Measurements from ENCODE around the gene CES1. TPM values are rescaled to one million over a fixed set of nuclear protein-coding genes. Genes with fewer than 3 reads are reported as not detected.
"Not testable (repeated sequence)": the region's sequence is repeated elsewhere in the genome, so short reads cannot be mapped to it uniquely, and the experiment has no call there.

Gene CES1
- total and polyA plus RNA-seq, 2 donors = 25.0 to 61.4 TPM

- DNase-seq (ENCODE audit: extremely low spot score) = no peak
- H3K4me3 ChIP-seq (ENCODE audit: low read depth, low read length) = no peak overlapping the region
- WGBS = 85% methylated on average over 4 of the region's 4 CpGs
Observed at GRCh38 chr16:55824473-55825000, 8.4 kb downstream of the CES1 start.

GRCh38 chr16:55822280-55822810 lies 10.6 kb downstream of the CES1 start:
- Histone ChIP-seq H3K4me3 (ENCODE audit: low read depth, low read length) (no peak overlapping the region), H3K4me1 (ENCODE audit: insufficient read depth) (no peaks in the 10 kb centered on the region), H3K27ac (ENCODE audit: low read depth) (no peak overlapping the region), H3K36me3 (ENCODE audit: insufficient read depth) (no peaks in the 10 kb centered on the region)
- DNase-seq (ENCODE audit: extremely low spot score) = no peak
- WGBS = 81% methylated on average over 3 of the region's 3 CpGs

More at GRCh38 chr16:55824473-55825000, 8.4 kb downstream of the CES1 start:
- H3K36me3 ChIP-seq (ENCODE audit: insufficient read depth) = no peaks in the 10 kb centered on the region
- no peak overlapping the region for H3K27ac ChIP-seq (ENCODE audit: low read depth)
- H3K4me1 ChIP-seq (ENCODE audit: insufficient read depth) = no peaks in the 10 kb centered on the region

DNA sequence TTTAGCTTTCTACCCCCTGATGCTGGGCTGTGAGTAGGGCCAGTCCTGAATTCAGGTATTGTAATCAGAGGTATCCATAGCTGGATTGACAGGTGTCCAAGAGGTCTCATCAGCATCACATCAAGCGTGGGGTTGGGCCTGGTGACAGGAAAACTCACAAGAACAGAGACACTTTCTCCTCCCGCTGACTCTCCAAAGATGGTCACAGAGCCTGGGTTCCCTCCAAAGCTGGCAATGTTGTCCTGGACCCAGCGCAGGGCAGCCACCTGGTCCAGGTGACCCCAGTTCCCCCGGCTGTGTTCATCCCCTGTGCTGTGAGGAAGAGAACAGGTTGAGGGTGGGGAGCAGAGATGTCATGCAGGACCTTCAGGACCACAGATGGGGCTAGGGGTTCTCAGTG lies 11.7 kb downstream of the CES1 start:
- H3K4me1 ChIP-seq (ENCODE audit: insufficient read depth) = no peaks in the 10 kb centered on the region
- no peak for DNase-seq (ENCODE audit: extremely low spot score)
- H3K4me3 ChIP-seq (ENCODE audit: low read depth, low read length) = no peak overlapping the region
- no peaks in the 10 kb centered on the region for H3K36me3 ChIP-seq (ENCODE audit: insufficient read depth)
- WGBS = 91% methylated on average over 4 of the region's 4 CpGs
- H3K27ac ChIP-seq (ENCODE audit: low read depth) = no peak overlapping the region

DNA sequence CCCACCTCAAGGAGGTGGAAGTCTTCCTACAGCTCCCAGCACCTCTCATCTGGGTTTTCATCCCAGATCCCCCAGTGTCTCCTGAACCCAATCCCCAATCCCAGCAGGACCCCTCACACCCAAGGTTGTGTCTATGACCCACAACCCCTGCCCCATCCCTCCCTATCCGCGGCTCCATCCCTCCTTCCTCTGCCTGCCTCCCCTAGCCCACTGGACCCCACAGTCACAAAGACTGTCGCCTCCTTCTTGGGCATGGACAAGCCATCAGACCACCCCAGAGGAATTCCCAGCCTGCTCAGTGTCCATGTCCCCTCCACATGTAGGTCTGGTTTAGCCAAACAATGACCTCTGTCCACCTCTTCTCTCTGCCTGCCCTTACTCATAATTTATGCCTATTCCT lies 12.3 kb downstream of the CES1 start:
- Histone ChIP-seq H3K36me3 (ENCODE audit: insufficient read depth) (no peaks in the 10 kb centered on the region), H3K4me3 (ENCODE audit: low read depth, low read length) (no peak overlapping the region), H3K27ac (ENCODE audit: low read depth) (no peak overlapping the region), H3K4me1 (ENCODE audit: insufficient read depth) (no peaks in the 10 kb centered on the region)
- 94% methylated on average over 3 of the region's 3 CpGs for WGBS
- no peak for DNase-seq (ENCODE audit: extremely low spot score)

DNA sequence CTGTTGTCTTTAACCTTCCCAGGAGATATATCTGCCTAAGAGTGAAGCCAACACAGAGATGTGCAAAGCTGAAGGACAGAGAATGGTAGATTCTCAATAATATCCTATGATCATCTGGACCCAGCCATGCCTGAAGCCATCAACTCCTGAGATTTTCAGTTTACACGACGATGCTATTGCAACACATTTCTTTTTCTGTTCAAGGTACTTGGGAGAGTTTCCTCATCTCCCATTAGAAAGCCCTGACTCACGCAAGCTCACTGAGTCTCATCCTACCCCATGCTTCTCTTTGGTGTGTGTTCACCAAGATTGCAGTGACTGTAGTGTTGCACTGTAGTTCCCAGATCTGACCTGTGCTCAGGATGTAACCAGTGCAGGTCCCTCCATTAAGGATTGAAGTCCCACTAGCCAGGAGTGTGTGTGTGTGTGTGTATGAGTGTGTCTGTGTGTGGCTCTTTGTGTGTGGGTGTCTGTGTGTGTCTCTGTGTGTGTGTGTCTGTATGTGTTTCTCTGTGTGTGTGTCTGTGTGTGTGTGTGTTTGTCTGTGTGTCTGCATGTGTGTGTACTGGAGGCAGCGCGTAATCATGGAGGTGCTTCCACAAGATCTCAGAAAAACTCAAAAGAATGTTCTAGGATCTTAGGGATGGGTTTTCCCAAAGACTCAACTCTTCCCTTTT lies 15.5 kb downstream of the CES1 start:
- Histone ChIP-seq H3K27ac (ENCODE audit: low read depth) (no peak overlapping the region), H3K4me1 (ENCODE audit: insufficient read depth) (no peaks in the 10 kb centered on the region), H3K36me3 (ENCODE audit: insufficient read depth) (no peaks in the 10 kb centered on the region), H3K4me3 (ENCODE audit: low read depth, low read length) (no peak overlapping the region)
- no peak for DNase-seq (ENCODE audit: extremely low spot score)
- 91% methylated on average over 5 of the region's 5 CpGs for WGBS

- not testable (repeated sequence) for H3K36me3 ChIP-seq (ENCODE audit: insufficient read depth); H3K27ac ChIP-seq (ENCODE audit: low read depth); DNase-seq (ENCODE audit: extremely low spot score); H3K4me3 ChIP-seq (ENCODE audit: low read depth, low read length); H3K4me1 ChIP-seq (ENCODE audit: insufficient read depth)
- 59% methylated on average over 4 of the region's 4 CpGs for WGBS
Observed at GRCh38 chr16:55816222-55816621, 16.7 kb downstream of the CES1 start.

DNA sequence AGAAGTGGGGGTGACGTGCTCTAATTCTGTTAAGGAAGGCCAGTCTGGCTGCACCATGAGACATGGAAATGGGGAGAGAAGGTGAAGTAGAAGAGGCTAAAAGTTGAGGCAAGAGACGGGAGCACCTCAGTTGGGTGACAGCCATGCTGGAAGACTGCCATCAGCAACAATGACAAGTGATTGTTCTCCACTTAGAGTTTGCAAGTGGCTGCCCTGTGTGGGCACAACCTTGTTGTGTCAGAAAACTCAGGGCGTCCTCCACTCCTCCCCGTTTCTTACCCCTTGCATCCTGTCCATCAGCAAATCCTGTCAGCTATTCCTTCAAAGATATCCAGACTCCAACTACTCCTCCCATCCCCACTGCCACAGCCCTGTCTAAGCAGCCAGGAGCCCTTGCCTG lies 17.6 kb downstream of the CES1 start:
- Histone ChIP-seq H3K4me3 (ENCODE audit: low read depth, low read length) (no peak overlapping the region), H3K27ac (ENCODE audit: low read depth) (no peak overlapping the region), H3K36me3 (ENCODE audit: insufficient read depth) (no peaks in the 10 kb centered on the region), H3K4me1 (ENCODE audit: insufficient read depth) (no peaks in the 10 kb centered on the region)
- 60% methylated on average over 4 of the region's 4 CpGs for WGBS
- DNase-seq (ENCODE audit: extremely low spot score) = no peak

GRCh38 chr16:55814174-55814573 lies 18.7 kb downstream of the CES1 start:
- H3K4me3 ChIP-seq (ENCODE audit: low read depth, low read length); DNase-seq (ENCODE audit: extremely low spot score); H3K27ac ChIP-seq (ENCODE audit: low read depth); H3K36me3 ChIP-seq (ENCODE audit: insufficient read depth); H3K4me1 ChIP-seq (ENCODE audit: insufficient read depth): not testable (repeated sequence)
- WGBS = 43% methylated on average over 2 of the region's 2 CpGs

DNA sequence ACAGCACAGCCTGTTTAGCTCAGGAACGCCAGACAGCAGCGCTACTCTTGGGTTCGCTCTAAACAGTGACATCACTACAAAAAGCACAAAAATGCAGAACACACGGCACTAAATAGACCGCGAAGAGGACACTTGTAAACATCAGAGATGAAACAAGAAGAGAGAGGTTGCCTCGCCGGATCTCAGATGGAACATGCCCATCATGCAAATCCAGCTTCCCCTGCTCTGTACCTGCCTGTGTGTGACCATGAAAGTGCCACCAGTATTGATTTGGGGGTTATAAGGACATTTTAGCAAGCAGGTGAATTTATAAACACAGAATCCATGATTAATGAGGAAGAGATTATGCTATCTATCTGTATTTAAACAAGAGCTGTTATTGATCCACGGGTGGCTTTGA lies 19.2 kb downstream of the CES1 start:
- not testable (repeated sequence) for H3K4me3 ChIP-seq (ENCODE audit: low read depth, low read length); H3K36me3 ChIP-seq (ENCODE audit: insufficient read depth); DNase-seq (ENCODE audit: extremely low spot score); H3K4me1 ChIP-seq (ENCODE audit: insufficient read depth); H3K27ac ChIP-seq (ENCODE audit: low read depth)
- 50% methylated on average over 8 of the region's 9 CpGs for WGBS

GRCh38 chr16:55812951-55813350 lies 19.9 kb downstream of the CES1 start:
- no peaks in the 10 kb centered on the region for H3K4me1 ChIP-seq (ENCODE audit: insufficient read depth)
- H3K27ac ChIP-seq (ENCODE audit: low read depth) = no peak overlapping the region
- DNase-seq (ENCODE audit: extremely low spot score) = no peak
- no peaks in the 10 kb centered on the region for H3K36me3 ChIP-seq (ENCODE audit: insufficient read depth)
- H3K4me3 ChIP-seq (ENCODE audit: low read depth, low read length) = no peak overlapping the region
- WGBS = 48% methylated on average over 2 of the region's 2 CpGs

- Histone ChIP-seq H3K4me1 (ENCODE audit: insufficient read depth) (no peaks in the 10 kb centered on the region), H3K4me3 (ENCODE audit: low read depth, low read length) (no peak overlapping the region), H3K27ac (ENCODE audit: low read depth) (no peak overlapping the region), H3K36me3 (ENCODE audit: insufficient read depth) (no peaks in the 10 kb centered on the region)
- no peak for DNase-seq (ENCODE audit: extremely low spot score)
- WGBS = 67% methylated on average over 4 of the region's 4 CpGs
Observed at GRCh38 chr16:55811811-55812210, 21.1 kb downstream of the CES1 start.

DNA sequence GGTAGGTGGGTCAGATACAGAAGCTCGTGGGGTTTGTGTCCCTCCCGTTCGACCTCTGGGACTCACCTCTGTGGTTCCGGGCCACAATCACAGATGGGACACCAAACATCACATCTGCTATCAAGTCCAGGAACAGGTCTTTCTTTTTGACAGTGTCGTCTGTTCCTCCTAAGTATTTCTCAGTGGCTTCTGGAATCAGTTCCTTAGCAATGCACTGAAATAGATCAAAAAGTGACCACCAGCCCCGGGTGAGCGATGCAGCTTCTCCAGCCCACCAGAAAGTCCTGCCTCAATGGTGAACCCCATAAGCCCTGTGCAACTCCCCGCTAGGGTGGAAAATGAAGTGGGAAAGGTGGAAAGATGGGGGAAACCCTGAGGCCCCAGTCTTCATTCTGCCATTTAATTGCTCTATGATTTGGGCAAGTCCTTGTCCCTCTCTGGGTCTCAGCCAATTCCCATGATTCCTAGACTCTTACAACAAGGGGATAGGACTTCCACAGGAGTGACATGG lies 22.4 kb downstream of the CES1 start:
- Histone ChIP-seq H3K36me3 (ENCODE audit: insufficient read depth) (no peaks in the 10 kb centered on the region), H3K27ac (ENCODE audit: low read depth) (no peak overlapping the region), H3K4me3 (ENCODE audit: low read depth, low read length) (no peak overlapping the region), H3K4me1 (ENCODE audit: insufficient read depth) (no peaks in the 10 kb centered on the region)
- no peak for DNase-seq (ENCODE audit: extremely low spot score)
- 71% methylated on average over 8 of the region's 8 CpGs for WGBS

DNA sequence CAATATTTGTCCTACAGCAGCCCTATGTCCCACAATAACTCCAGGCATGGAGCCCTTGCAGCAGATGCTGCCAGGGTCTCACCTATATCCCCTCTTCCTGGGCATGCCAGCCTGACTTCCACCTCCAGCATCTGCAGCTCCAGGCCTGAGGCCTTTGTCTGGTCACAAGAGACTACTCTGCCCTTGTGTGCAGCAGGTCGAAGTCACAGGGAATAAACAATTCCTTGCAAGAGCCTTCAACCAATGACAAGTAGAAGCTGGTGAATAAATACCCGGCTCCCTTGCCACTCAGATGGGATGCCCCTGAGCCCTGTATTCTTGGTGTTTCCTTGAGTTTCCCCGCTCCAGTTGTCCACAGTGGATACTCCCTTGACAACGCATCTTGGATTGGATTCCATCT lies 23.0 kb downstream of the CES1 start:
- no peaks in the 10 kb centered on the region for H3K4me1 ChIP-seq (ENCODE audit: insufficient read depth)
- H3K4me3 ChIP-seq (ENCODE audit: low read depth, low read length) = no peak overlapping the region
- WGBS = 82% methylated on average over 4 of the region's 4 CpGs
- H3K27ac ChIP-seq (ENCODE audit: low read depth) = no peak overlapping the region
- H3K36me3 ChIP-seq (ENCODE audit: insufficient read depth) = no peaks in the 10 kb centered on the region
- no peak for DNase-seq (ENCODE audit: extremely low spot score)

DNA sequence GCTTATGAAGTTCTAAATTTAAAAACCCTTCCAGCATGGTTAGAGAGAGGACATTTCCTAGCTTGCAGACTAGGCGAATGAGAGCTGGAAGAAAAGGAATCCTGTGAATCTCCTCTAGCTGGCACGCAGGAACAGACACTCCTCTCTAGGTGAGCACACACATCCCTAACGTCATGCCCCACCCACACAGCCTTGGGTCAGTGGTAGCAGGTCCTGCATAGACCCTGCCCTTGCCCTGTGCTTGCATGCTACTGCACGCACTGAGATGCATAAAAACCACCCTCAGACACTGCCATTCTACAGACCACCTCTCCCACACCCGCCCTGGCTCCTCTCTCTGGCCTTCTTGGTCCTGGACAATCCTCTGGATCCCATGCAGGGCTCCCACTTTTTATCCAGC lies 23.5 kb downstream of the CES1 start:
- DNase-seq (ENCODE audit: extremely low spot score) = no peak
- Histone ChIP-seq H3K4me1 (ENCODE audit: insufficient read depth) (no peaks in the 10 kb centered on the region), H3K36me3 (ENCODE audit: insufficient read depth) (no peaks in the 10 kb centered on the region), H3K27ac (ENCODE audit: low read depth) (no peak overlapping the region), H3K4me3 (ENCODE audit: low read depth, low read length) (no peak overlapping the region)
- WGBS = 63% methylated on average over 5 of the region's 5 CpGs
